OCI-LY3 (cell line): ENCODE data around the gene NTRK2.

Source experiments
- H2AFZ ChIP-seq: fragments of 200-600, 300-600 bp; shearing (Covaris generic); 2 replicates; pipeline ENCODE4 v1.6.0; 2014; ENCODE audit warnings: antibody characterized with exemption, low read depth, low read length
- H3K27ac ChIP-seq: fragments of 200-600, 300-600 bp; sonication (generic); 2 replicates; pipeline ENCODE4 v1.5.1; 2014; ENCODE audit warnings: mild to moderate bottlenecking, low read length, moderate library complexity, mixed read lengths
- H3K27me3 ChIP-seq: fragments of 200-600, 300-600 bp; sonication (generic); 2 replicates; pipeline ENCODE4 v1.6.1; 2014; ENCODE audit warnings: low read depth, low read length, mixed read lengths
- H3K36me3 ChIP-seq: fragments of 200-600, 300-600 bp; sonication (generic); replicated peaks from 2 replicates; pipeline ENCODE3; 2014; ENCODE audit warnings: low read depth, low read length, mixed read lengths
- H3K4me1 ChIP-seq: fragments of 300-600, 200-600 bp; sonication (generic); 2 replicates; pipeline ENCODE4 v1.6.1; 2014; ENCODE audit warnings: low read length, mixed read lengths
- H3K4me2 ChIP-seq: fragments of 200-600, 300-600 bp; sonication (generic); 2 replicates; pipeline ENCODE4 v1.6.1; 2014; ENCODE audit warnings: low read length, mixed read lengths
- H3K4me3 ChIP-seq: fragments of 300-600, 200-600 bp; sonication (generic); 2 replicates; pipeline ENCODE4 v1.5.1; 2014; ENCODE audit warnings: antibody characterized with exemption, mild to moderate bottlenecking, low read length, moderate library complexity
- H3K79me2 ChIP-seq: fragments of 300-600, 200-600 bp; shearing (Covaris generic); 2 replicates; pipeline ENCODE4 v1.6.1; 2014; ENCODE audit warnings: mild to moderate bottlenecking, low read length, mixed read lengths
- H3K9ac ChIP-seq: fragments of 300-600, 200-600 bp; shearing (Covaris generic); 2 replicates; pipeline ENCODE4 v1.6.0; 2014; ENCODE audit warnings: mild to moderate bottlenecking, low read length, moderate library complexity
- H3K9me3 ChIP-seq: fragments of 200-600, 300-600 bp; shearing (Covaris generic); 2 replicates; pipeline ENCODE4 v1.6.1; 2014; ENCODE audit warnings: low read length, mixed read lengths; ENCODE audit not compliant: insufficient read depth
- H4K20me1 ChIP-seq: fragments of 200-600, 300-600 bp; sonication (generic); 2 replicates; pipeline ENCODE4 v1.6.1; 2016; ENCODE audit warnings: low read length, mixed read lengths; ENCODE audit not compliant: insufficient read depth
- CTCF ChIP-seq: fragments of 200-600, 300-600 bp; sonication (generic); IDR thresholded peaks from 2 replicates; pipeline ENCODE4 v1.5.1; 2014; ENCODE audit warnings: antibody characterized with exemption, low read length, low read depth
- EZH2phosphoT487 ChIP-seq: fragments of 200-600 bp; shearing (Covaris generic); IDR thresholded peaks from 2 replicates; pipeline ENCODE4 v1.6.1; 2018; ENCODE audit warnings: antibody characterized with exemption, mixed run types, low read depth

The NTRK2 gene

DNA sequence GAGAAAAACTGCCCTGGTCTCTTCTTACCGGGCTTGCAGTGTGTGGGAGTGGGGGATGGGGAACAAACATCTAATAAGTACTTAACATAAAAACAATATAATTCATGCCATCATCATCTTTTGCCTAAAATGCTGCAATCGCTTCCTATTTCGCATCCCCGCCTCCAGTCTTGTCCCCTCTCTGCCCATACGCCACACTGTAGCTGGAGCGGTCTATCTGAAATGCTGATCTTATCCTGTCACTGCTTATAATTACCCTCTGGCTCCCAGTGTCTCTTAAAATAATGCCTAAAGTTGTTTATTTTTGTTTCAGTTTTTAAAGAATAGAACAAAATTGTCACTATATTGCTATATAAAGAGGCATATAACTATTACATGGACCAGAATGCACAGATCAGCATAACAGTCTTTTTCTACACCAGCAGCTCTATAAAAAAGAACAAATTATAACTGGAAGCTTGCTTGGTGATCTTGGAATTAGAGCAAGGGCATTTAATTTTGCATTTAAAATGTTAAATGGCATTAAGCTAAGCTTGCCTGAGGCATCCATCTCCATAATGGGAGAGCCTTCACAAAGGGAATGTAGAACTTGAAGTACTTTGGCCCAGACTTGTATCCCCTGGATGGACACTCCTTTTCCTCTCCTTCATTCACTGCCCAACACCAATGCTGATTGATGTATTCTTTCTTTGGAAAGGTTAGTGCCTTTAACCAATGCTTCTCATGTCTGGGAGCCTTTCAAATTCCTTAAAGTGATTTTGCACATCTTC, 12.2 kb downstream of the NTRK2 start:
- no peaks in the 10 kb centered on the region for H3K36me3 ChIP-seq
- H3K9me3 ChIP-seq = no peaks in the 10 kb centered on the region
- H3K9ac ChIP-seq = no peak overlapping the region
- H3K4me3 ChIP-seq = no peak overlapping the region
- H3K4me1 ChIP-seq = no peaks in the 10 kb centered on the region
- TF ChIP-seq EZH2phosphoT487 = no peak
- TF ChIP-seq CTCF = no peak
- H3K27me3 ChIP-seq = no peaks in the 10 kb centered on the region
- no peaks in the 10 kb centered on the region for H3K79me2 ChIP-seq
- no peak overlapping the region for H3K4me2 ChIP-seq
- no peak overlapping the region for H2AFZ ChIP-seq
- no peak overlapping the region for H3K27ac ChIP-seq
- no peaks in the 10 kb centered on the region for H4K20me1 ChIP-seq

- no peaks in the 10 kb centered on the region for H3K9me3 ChIP-seq
- no peak overlapping the region for H3K9ac ChIP-seq
- no peak overlapping the region for H2AFZ ChIP-seq
- H3K79me2 ChIP-seq = no peaks in the 10 kb centered on the region
- no peaks in the 10 kb centered on the region for H3K27me3 ChIP-seq
- H3K4me2 ChIP-seq = no peak overlapping the region
- H3K4me1 ChIP-seq = no peaks in the 10 kb centered on the region
- H3K4me3 ChIP-seq = no peak overlapping the region
- H3K36me3 ChIP-seq = no peaks in the 10 kb centered on the region
- TF ChIP-seq CTCF (no peak), EZH2phosphoT487 (no peak)
- no peak overlapping the region for H3K27ac ChIP-seq
- H4K20me1 ChIP-seq = no peaks in the 10 kb centered on the region
Measured at GRCh38 chr9:84686068-84686467, 16.5 kb downstream of the NTRK2 start.

DNA sequence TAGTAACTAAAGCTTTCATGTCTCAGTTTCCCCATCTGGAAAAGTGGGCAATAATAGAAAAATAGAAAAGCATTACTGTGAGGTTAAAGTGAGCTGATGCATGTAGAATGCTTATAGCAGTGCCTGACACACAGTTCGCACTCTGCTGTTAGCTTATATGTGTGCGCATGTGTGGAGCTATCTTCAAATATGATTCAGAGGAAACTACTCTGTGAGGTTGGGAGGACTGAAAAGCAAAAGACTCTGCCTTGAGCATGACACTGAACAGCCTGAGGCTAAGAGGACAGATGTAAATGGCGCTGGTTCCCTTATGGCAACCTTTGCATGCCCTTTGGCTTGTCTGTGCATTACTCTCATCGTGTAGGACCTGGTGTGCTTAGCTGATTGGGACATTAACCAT, 19.4 kb downstream of the NTRK2 start:
- H3K27ac ChIP-seq = no peak overlapping the region
- no peaks in the 10 kb centered on the region for H3K9me3 ChIP-seq
- H3K36me3 ChIP-seq = no peaks in the 10 kb centered on the region
- no peak overlapping the region for H3K9ac ChIP-seq
- no peak overlapping the region for H3K4me3 ChIP-seq
- no peak overlapping the region for H2AFZ ChIP-seq
- H3K27me3 ChIP-seq = no peaks in the 10 kb centered on the region
- H3K4me2 ChIP-seq = no peak overlapping the region
- H4K20me1 ChIP-seq = no peaks in the 10 kb centered on the region
- peaks cover 2% of the 10 kb centered on the region; the same call in 1 of the 2 replicates for H3K4me1 ChIP-seq
- TF ChIP-seq EZH2phosphoT487 (no peak), CTCF (no peak)
- H3K79me2 ChIP-seq = no peaks in the 10 kb centered on the region

GRCh38 chr9:84691634-84692033, 22.1 kb downstream of the NTRK2 start:
- no peak overlapping the region for H3K9ac ChIP-seq
- H2AFZ ChIP-seq = 0 out of 2 replicates have a peak overlapping the region, but pooled peaks have one; percentile 53
- H3K4me1 ChIP-seq = peaks cover 9% of the 10 kb centered on the region
- no peak overlapping the region for H3K27ac ChIP-seq
- H3K9me3 ChIP-seq = no peaks in the 10 kb centered on the region
- H3K36me3 ChIP-seq = no peaks in the 10 kb centered on the region
- H3K79me2 ChIP-seq = no peaks in the 10 kb centered on the region
- no peak overlapping the region for H3K4me3 ChIP-seq
- no peak overlapping the region for H3K4me2 ChIP-seq
- no peaks in the 10 kb centered on the region for H4K20me1 ChIP-seq
- TF ChIP-seq EZH2phosphoT487 (no peak), CTCF (no peak)
- H3K27me3 ChIP-seq = no peaks in the 10 kb centered on the region
